Thyroid gland (tissue), 4 donors: ENCODE results near the gene AQP5.

ENCODE experiments used
- POLR2A ChIP-seq, 2 donors: fragments of 450-650 bp; IDR thresholded peaks; one replicate each; pipeline ENCODE4 v1.6.1; 2017; ENCODE audit warnings: antibody characterized with exemption in 2 of 2, mild to moderate bottlenecking in 2 of 2, moderate library complexity in 1 of 2
- TF ChIP-seq, protein P1 (sequence below), 6 experiments: fragments of 200-600 bp in 3 of 6; fragments of 450-650 bp in 3 of 6; sonication (generic) in 3 of 6; IDR thresholded peaks; one replicate each; pipeline ENCODE4 v1.5.1; 2016 to 2019; ENCODE audit warnings: antibody characterized with exemption in 6 of 6, mild to moderate bottlenecking in 2 of 6, inconsistent platforms in 1 of 6, moderate library complexity in 1 of 6

DNA sequence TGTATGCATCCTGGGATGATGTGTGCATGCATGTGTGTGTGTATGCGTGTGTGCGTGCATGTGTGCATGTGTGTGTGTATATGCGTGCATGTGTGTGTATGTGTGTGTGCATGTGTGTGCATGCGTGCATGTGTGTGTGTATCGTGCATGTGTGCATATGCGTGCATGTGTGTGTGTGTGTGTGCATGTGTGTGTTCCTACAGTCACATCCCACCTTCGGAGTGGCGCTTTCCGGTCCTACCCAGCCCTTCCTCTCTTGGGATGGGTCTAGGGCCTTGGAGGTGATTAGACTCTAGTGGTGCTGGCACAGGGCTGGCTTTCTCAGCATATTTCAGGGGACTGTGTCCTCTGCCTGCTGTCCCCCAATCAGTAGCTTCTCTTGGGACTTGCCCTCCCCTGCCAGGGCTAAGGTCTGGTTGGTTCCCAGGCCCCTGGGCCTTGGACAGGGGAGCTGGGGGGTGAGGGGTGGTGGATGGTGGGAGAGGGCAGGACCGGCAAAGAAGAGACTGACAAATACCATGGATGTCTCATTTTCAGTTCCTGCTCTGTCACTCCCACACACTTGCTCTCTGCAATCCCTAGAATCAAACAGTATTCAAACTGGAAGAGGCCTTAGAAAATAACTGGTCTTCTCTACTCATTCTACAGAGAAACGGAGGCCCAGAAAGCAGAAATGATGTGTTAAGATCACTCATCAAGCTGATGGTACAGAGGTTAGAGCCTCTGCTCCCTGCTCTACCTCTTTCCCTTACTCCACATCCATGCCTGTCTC is 36.1 kb upstream of the AQP5 start:
- TF ChIP-seq, protein P1, sequence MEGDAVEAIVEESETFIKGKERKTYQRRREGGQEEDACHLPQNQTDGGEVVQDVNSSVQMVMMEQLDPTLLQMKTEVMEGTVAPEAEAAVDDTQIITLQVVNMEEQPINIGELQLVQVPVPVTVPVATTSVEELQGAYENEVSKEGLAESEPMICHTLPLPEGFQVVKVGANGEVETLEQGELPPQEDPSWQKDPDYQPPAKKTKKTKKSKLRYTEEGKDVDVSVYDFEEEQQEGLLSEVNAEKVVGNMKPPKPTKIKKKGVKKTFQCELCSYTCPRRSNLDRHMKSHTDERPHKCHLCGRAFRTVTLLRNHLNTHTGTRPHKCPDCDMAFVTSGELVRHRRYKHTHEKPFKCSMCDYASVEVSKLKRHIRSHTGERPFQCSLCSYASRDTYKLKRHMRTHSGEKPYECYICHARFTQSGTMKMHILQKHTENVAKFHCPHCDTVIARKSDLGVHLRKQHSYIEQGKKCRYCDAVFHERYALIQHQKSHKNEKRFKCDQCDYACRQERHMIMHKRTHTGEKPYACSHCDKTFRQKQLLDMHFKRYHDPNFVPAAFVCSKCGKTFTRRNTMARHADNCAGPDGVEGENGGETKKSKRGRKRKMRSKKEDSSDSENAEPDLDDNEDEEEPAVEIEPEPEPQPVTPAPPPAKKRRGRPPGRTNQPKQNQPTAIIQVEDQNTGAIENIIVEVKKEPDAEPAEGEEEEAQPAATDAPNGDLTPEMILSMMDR (IDR thresholded peaks at IDR 0.05) = no peak
- no peak for TF ChIP-seq POLR2A (IDR thresholded peaks at IDR 0.05)
